GM19395 (cell line): ENCODE results near the gene C3orf22.

Experiments used
- ATAC-seq: cut with Tn5 transposase; IDR thresholded peaks from one replicate; pipeline ENCODE4 v1.9.1; 2021; ENCODE audit warnings: mild to moderate bottlenecking, moderate library complexity; ENCODE audit not compliant: unreplicated experiment

C3orf22 gene

GRCh38 chr3:126528800-126529541, 29.8 kb downstream of the C3orf22 start:
- ATAC-seq, result no peak

GRCh38 chr3:126528419-126528799, 30.3 kb downstream of the C3orf22 start:
- no peak for ATAC-seq

GRCh38 chr3:126527455-126528211, 31.1 kb downstream of the C3orf22 start:
- ATAC-seq, result no peak

- ATAC-seq, result no peak
Measured at GRCh38 chr3:126527006-126527405, 31.7 kb downstream of the C3orf22 start.

- no peak for ATAC-seq
Measured at GRCh38 chr3:126526668-126527005, 32.1 kb downstream of the C3orf22 start.

- ATAC-seq, result no peak
Measured at GRCh38 chr3:126525853-126526667, 32.7 kb downstream of the C3orf22 start.

- ATAC-seq, result no peak
Measured at GRCh38 chr3:126525091-126525852, 33.5 kb downstream of the C3orf22 start.

- no peak for ATAC-seq
Measured at GRCh38 chr3:126524429-126524988, 34.2 kb downstream of the C3orf22 start.

GRCh38 chr3:126523745-126524428, 34.8 kb downstream of the C3orf22 start, which contains the start of gene CHST13:
TSS of gene CHST13 (plus strand) at chr3:126524155. CDS start at chr3:126524333, 178 bp downstream.
- no peak for ATAC-seq

GRCh38 chr3:126522363-126522788, 36.4 kb downstream of the C3orf22 start:
- ATAC-seq, result no peak

- ATAC-seq, result no peak
Measured at GRCh38 chr3:126521122-126521891, 37.4 kb downstream of the C3orf22 start.

- ATAC-seq, result no peak
Measured at GRCh38 chr3:126519506-126520455, 39.0 kb downstream of the C3orf22 start.

- no peak for ATAC-seq
Measured at GRCh38 chr3:126518779-126519177, 40.0 kb downstream of the C3orf22 start.

GRCh38 chr3:126517986-126518778, 40.5 kb downstream of the C3orf22 start:
- no peak for ATAC-seq

GRCh38 chr3:126517291-126517951, 41.3 kb downstream of the C3orf22 start, which contains the start of gene UROC1:
TSS of gene UROC1 (minus strand) at chr3:126517773. CDS start at chr3:126517719, 54 bp downstream.
- ATAC-seq, result no peak

GRCh38 chr3:126516936-126517290, 41.8 kb downstream of the C3orf22 start:
- ATAC-seq, result no peak
